GM21515 (cell line): ENCODE data around the gene MTUS2.
"Not testable (repeated sequence)": the region's sequence is repeated elsewhere in the genome, so short reads cannot be mapped to it uniquely, and the experiment has no call there.

Source experiments
- ATAC-seq: cut with Tn5 transposase; IDR thresholded peaks from one replicate; pipeline ENCODE4 v1.9.1; 2021; ENCODE audit not compliant: unreplicated experiment

MTUS2 gene

GRCh38 chr13:29382021-29382420 is 561.9 kb downstream of the MTUS2 start:
- ATAC-seq, result no peak

GRCh38 chr13:29383476-29383875 is 563.3 kb downstream of the MTUS2 start:
- ATAC-seq, result no peak

- no peak for ATAC-seq
These were observed 564.3 kb downstream of the MTUS2 start for GRCh38 chr13:29384466-29384865.

GRCh38 chr13:29384871-29385270 is 564.7 kb downstream of the MTUS2 start:
- ATAC-seq, result no peak

GRCh38 chr13:29386246-29386645 is 566.1 kb downstream of the MTUS2 start:
- no peak for ATAC-seq

GRCh38 chr13:29390598-29390997 is 570.5 kb downstream of the MTUS2 start:
- ATAC-seq, result not testable (repeated sequence)

- ATAC-seq, result no peak
These were observed 576.3 kb downstream of the MTUS2 start for GRCh38 chr13:29396446-29396845.

- ATAC-seq, result no peak
These were observed 577.1 kb downstream of the MTUS2 start for GRCh38 chr13:29397265-29397664.

GRCh38 chr13:29402166-29402636 is 582.1 kb downstream of the MTUS2 start:
- ATAC-seq, result no peak

GRCh38 chr13:29405401-29405800 is 585.3 kb downstream of the MTUS2 start:
- ATAC-seq, result no peak

- no peak for ATAC-seq
These were observed 591.3 kb downstream of the MTUS2 start for GRCh38 chr13:29411481-29411880.

- no peak for ATAC-seq
These were observed 597.9 kb downstream of the MTUS2 start for GRCh38 chr13:29418026-29418425.

GRCh38 chr13:29421118-29421517 is 601.0 kb downstream of the MTUS2 start:
- no peak for ATAC-seq

- no peak for ATAC-seq
These were observed 601.9 kb downstream of the MTUS2 start for GRCh38 chr13:29422015-29422414.

GRCh38 chr13:29423050-29423449 is 602.9 kb downstream of the MTUS2 start:
- no peak for ATAC-seq

- no peak for ATAC-seq
These were observed 607.8 kb downstream of the MTUS2 start for GRCh38 chr13:29427937-29428309.

- ATAC-seq, result no peak
These were observed 608.4 kb downstream of the MTUS2 start for GRCh38 chr13:29428310-29429181.

- ATAC-seq, result no peak
These were observed 609.3 kb downstream of the MTUS2 start for GRCh38 chr13:29429286-29429900.

- ATAC-seq, result no peak
These were observed 614.2 kb downstream of the MTUS2 start for GRCh38 chr13:29434217-29434945.

GRCh38 chr13:29435125-29435911 is 615.2 kb downstream of the MTUS2 start:
- ATAC-seq, result no peak

GRCh38 chr13:29436291-29436690 is 616.2 kb downstream of the MTUS2 start:
- ATAC-seq, result no peak
